ENCODE data around the gene DNAJC18. TPM values are rescaled to one million over a fixed set of nuclear protein-coding genes. Genes with fewer than 3 reads are reported as not detected.

DNAJC18 gene
- total and polyA plus RNA-seq, 2 experiments from 2014 or later: 13.4 to 18.9 TPM

- H3K4me1 ChIP-seq (ENCODE audit: insufficient read depth): no peaks in the 10 kb centered on the region
- H3K9me3 Mint-ChIP-seq: no peaks in the 10 kb centered on the region
- H4K20me1 ChIP-seq (replicated peaks; ENCODE audit: insufficient read depth): no peaks in the 10 kb centered on the region
- no peaks in the 10 kb centered on the region; the same call in 1 of the 2 replicates for H3F3A ChIP-seq (replicated peaks; ENCODE audit: low read depth)
- no peak overlapping the region for H3K27ac ChIP-seq (ENCODE audit: low read depth)
- no peak for DNase-seq (ENCODE audit: low spot score)
- peaks cover 1% of the 10 kb centered on the region for H3K27me3 Mint-ChIP-seq (ENCODE audit: insufficient read depth, low read depth, poor library complexity)
- no peak for ATAC-seq
- H3K27me3 ChIP-seq (ENCODE audit: insufficient read depth): no peaks in the 10 kb centered on the region
- no peaks in the 10 kb centered on the region for H3K79me2 ChIP-seq (replicated peaks; ENCODE audit: insufficient read depth)
- no peak overlapping the region for H3K27ac Mint-ChIP-seq
- TF ChIP-seq JUNB (IDR thresholded peaks at IDR 0.05; ENCODE audit: unreplicated experiment) (no peak), ETS1 (IDR thresholded peaks at IDR 0.05) (no peak), POLR2AphosphoS5 (IDR thresholded peaks at IDR 0.05; ENCODE audit: low read depth) (no peak), EZH2phosphoT487 (IDR thresholded peaks at IDR 0.05; ENCODE audit: unreplicated experiment) (no peak), ZNF114 (CRISPR knock-in tag; IDR thresholded peaks at IDR 0.05) (no peak), STAT1 (IDR thresholded peaks at IDR 0.05; ENCODE audit: unreplicated experiment) (no peak), EZH2 (IDR thresholded peaks at IDR 0.05; ENCODE audit: low read depth, unreplicated experiment) (no peak)
- H3K36me3 Mint-ChIP-seq (ENCODE audit: low read depth): peaks cover 25% of the 10 kb centered on the region
- no peak overlapping the region for H3K4me3 ChIP-seq
- no peak overlapping the region for H3K4me2 ChIP-seq
- no peaks in the 10 kb centered on the region for H3K9me2 ChIP-seq (ENCODE audit: insufficient read depth)
- H2AFZ ChIP-seq: no peak overlapping the region
- H3K4me1 Mint-ChIP-seq: no peaks in the 10 kb centered on the region
- no peak overlapping the region for H3K4me3 Mint-ChIP-seq
- peaks cover 10% of the 10 kb centered on the region for H3K36me3 ChIP-seq (ENCODE audit: insufficient read depth)
These were observed 7.6 kb downstream of the DNAJC18 start for GRCh38 chr5:139431706-139432105.

- Histone ChIP-seq H3K9me2 (ENCODE audit: insufficient read depth) (no peaks in the 10 kb centered on the region), H4K20me1 (replicated peaks; ENCODE audit: insufficient read depth) (no peaks in the 10 kb centered on the region), H3K27ac (ENCODE audit: low read depth) (no peak overlapping the region), H2AFZ (no peak overlapping the region), H3K4me1 (ENCODE audit: insufficient read depth) (no peaks in the 10 kb centered on the region), H3K4me2 (no peak overlapping the region), H3K79me2 (replicated peaks; ENCODE audit: insufficient read depth) (no peaks in the 10 kb centered on the region), H3K36me3 (ENCODE audit: insufficient read depth) (peaks cover 7% of the 10 kb centered on the region), H3K4me3 (no peak overlapping the region), H3K27me3 (ENCODE audit: insufficient read depth) (no peaks in the 10 kb centered on the region), H3F3A (replicated peaks; ENCODE audit: low read depth) (no peaks in the 10 kb centered on the region; the same call in 1 of the 2 replicates)
- Mint-ChIP-seq H3K4me1 (0 out of 3 replicates have a peak, but pooled peaks cover 3% of the 10 kb centered on the region), H3K4me3 (no peak overlapping the region), H3K9me3 (no peaks in the 10 kb centered on the region), H3K36me3 (ENCODE audit: low read depth) (peaks cover 28% of the 10 kb centered on the region), H3K27ac (no peak overlapping the region), H3K27me3 (ENCODE audit: insufficient read depth, low read depth, poor library complexity) (peaks cover 1% of the 10 kb centered on the region)
- TF ChIP-seq JUNB (IDR thresholded peaks at IDR 0.05; ENCODE audit: unreplicated experiment) (no peak), ZNF331 (CRISPR knock-in tag; IDR thresholded peaks at IDR 0.05; ENCODE audit: low read depth) (no peak), ETS1 (IDR thresholded peaks at IDR 0.05) (no peak), POLR2AphosphoS5 (IDR thresholded peaks at IDR 0.05; ENCODE audit: low read depth) (no peak), STAT1 (IDR thresholded peaks at IDR 0.05; ENCODE audit: unreplicated experiment) (no peak), NANOG (IDR thresholded peaks at IDR 0.05; ENCODE audit: borderline replicate concordance) (no peak)
- TF ChIP-seq, protein P1, sequence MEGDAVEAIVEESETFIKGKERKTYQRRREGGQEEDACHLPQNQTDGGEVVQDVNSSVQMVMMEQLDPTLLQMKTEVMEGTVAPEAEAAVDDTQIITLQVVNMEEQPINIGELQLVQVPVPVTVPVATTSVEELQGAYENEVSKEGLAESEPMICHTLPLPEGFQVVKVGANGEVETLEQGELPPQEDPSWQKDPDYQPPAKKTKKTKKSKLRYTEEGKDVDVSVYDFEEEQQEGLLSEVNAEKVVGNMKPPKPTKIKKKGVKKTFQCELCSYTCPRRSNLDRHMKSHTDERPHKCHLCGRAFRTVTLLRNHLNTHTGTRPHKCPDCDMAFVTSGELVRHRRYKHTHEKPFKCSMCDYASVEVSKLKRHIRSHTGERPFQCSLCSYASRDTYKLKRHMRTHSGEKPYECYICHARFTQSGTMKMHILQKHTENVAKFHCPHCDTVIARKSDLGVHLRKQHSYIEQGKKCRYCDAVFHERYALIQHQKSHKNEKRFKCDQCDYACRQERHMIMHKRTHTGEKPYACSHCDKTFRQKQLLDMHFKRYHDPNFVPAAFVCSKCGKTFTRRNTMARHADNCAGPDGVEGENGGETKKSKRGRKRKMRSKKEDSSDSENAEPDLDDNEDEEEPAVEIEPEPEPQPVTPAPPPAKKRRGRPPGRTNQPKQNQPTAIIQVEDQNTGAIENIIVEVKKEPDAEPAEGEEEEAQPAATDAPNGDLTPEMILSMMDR (conservative IDR thresholded peaks at IDR 0.05; ENCODE audit: low read depth in 2 of 2): no peak
- ATAC-seq (no peak), DNase-seq (ENCODE audit: low spot score) (no peak)
These were observed 9.3 kb downstream of the DNAJC18 start for GRCh38 chr5:139430015-139430414.
